HS-5 (cell line): Measurements from ENCODE around the gene GALNT14.

ENCODE experiments used
- DNase-seq: peaks from one replicate; pipeline ENCODE4 v3.0.0-alpha.2; 2012; ENCODE audit warnings: low read depth

Gene GALNT14

GRCh38 chr2:30888852-30889409, 249.3 kb downstream of the GALNT14 start:
- no peak for DNase-seq

GRCh38 chr2:30886080-30886479, 252.2 kb downstream of the GALNT14 start:
- DNase-seq, result no peak

GRCh38 chr2:30883822-30884221, 254.4 kb downstream of the GALNT14 start:
- DNase-seq, result no peak

- no peak for DNase-seq
These were observed 255.1 kb downstream of the GALNT14 start for GRCh38 chr2:30883184-30883583.

- DNase-seq, result no peak
These were observed 257.7 kb downstream of the GALNT14 start for GRCh38 chr2:30880516-30880915.

GRCh38 chr2:30877833-30878232, 260.4 kb downstream of the GALNT14 start:
- no peak for DNase-seq

- no peak for DNase-seq
These were observed 265.4 kb downstream of the GALNT14 start for GRCh38 chr2:30872797-30873196.

- no peak for DNase-seq
These were observed 266.1 kb downstream of the GALNT14 start for GRCh38 chr2:30871980-30872789.

- DNase-seq, result no peak
These were observed 266.8 kb downstream of the GALNT14 start for GRCh38 chr2:30871440-30871839.

GRCh38 chr2:30869988-30870387, 268.3 kb downstream of the GALNT14 start:
- no peak for DNase-seq

GRCh38 chr2:30867385-30867784, 270.9 kb downstream of the GALNT14 start:
- no peak for DNase-seq

- DNase-seq, result no peak
These were observed 271.3 kb downstream of the GALNT14 start for GRCh38 chr2:30866974-30867373.

- no peak for DNase-seq
These were observed 272.2 kb downstream of the GALNT14 start for GRCh38 chr2:30865892-30866681.

GRCh38 chr2:30865243-30865642, 273.0 kb downstream of the GALNT14 start:
- DNase-seq, result no peak

GRCh38 chr2:30862054-30862651, 276.1 kb downstream of the GALNT14 start:
- peak; percentile 46 for DNase-seq

- DNase-seq, result no peak
These were observed 277.5 kb downstream of the GALNT14 start for GRCh38 chr2:30860726-30861125.
